RWPE1 (cell line): Measurements from ENCODE around the gene DNAAF5.

Experiments
- CTCF ChIA-PET: fragments of 350-600 bp; sonication (Branson Sonifier 250); formaldehyde crosslinking; extraction: SDS; loops from one replicate; lab custom pipeline; 2021; lab: Yijun Ruan, JAX
- POLR2A ChIA-PET: fragments of 400-600 bp; formaldehyde crosslinking; extraction: SDS; loops from one replicate; lab custom pipeline; 2020; ENCODE audit warnings: antibody characterized with exemption; ENCODE audit not compliant: low non-redundant PET; lab: Yijun Ruan, JAX
- DNase-seq: peaks from one replicate; pipeline ENCODE4 v3.0.0; 2012; ENCODE audit warnings: low spot score
- H3K27ac ChIP-seq: fragments of 450-650 bp; 2 replicates; pipeline ENCODE4 v1.5.1; 2017
- CTCF ChIP-seq: fragments of 450-650 bp; conservative IDR thresholded peaks from 2 replicates; pipeline ENCODE4 v1.5.1; 2017; ENCODE audit warnings: low read depth, mild to moderate bottlenecking

The DNAAF5 gene

GRCh38 chr7:785416-785815 is 58.9 kb downstream of the DNAAF5 start:
- no peak for TF ChIP-seq CTCF
- H3K27ac ChIP-seq = peak overlapping the region; percentile 47
- POLR2A ChIA-PET = no interaction called here
- no peak for DNase-seq
- CTCF ChIA-PET = interaction anchor here (0.6 kb wide), 1 partner anchor 139 kb away, joined by 4 read pairs; no protein-coding TSS in a partner anchor

- POLR2A ChIA-PET = no interaction called here
- CTCF ChIA-PET = interaction anchor here (0.6 to 2.1 kb wide), 14 partner anchors 10 to 315 kb away, joined by 3 to 10 read pairs (median 4); partner anchors contain the start of gene SUN1
- peak; percentile 80 for DNase-seq
Observed at GRCh38 chr7:786472-787255, 60.2 kb downstream of the DNAAF5 start.

GRCh38 chr7:787332-788240 is 61.1 kb downstream of the DNAAF5 start:
- TF ChIP-seq CTCF = no peak
- no peak for DNase-seq
- POLR2A ChIA-PET = no interaction called here
- H3K27ac ChIP-seq = peak overlapping the region; percentile 1
- CTCF ChIA-PET = interaction anchor here (1.3 to 2.1 kb wide), 4 partner anchors 11 to 86 kb away, joined by 3 to 10 read pairs (median 5); no protein-coding TSS in a partner anchor

More at GRCh38 chr7:786472-787255, 60.2 kb downstream of the DNAAF5 start:
- peak overlapping the region; percentile 36; the same call in 1 of the 2 replicates for H3K27ac ChIP-seq
- TF ChIP-seq CTCF = peak; percentile 94

GRCh38 chr7:791519-791918 is 65.0 kb downstream of the DNAAF5 start:
- 0 out of 2 replicates have a peak overlapping the region, but pooled peaks have one; percentile 6 for H3K27ac ChIP-seq
- ChIA-PET POLR2A (no interaction called here), CTCF (interaction anchor here (0.6 to 0.8 kb wide), 3 partner anchors 82 to 352 kb away, joined by 3 read pairs; no protein-coding TSS in a partner anchor)
- TF ChIP-seq CTCF = no peak
- DNase-seq = no peak

GRCh38 chr7:794207-794606 is 67.7 kb downstream of the DNAAF5 start:
- no peak for DNase-seq
- ChIA-PET CTCF (no interaction called here), POLR2A (interaction anchor here (0.6 kb wide), 1 partner anchor 38 kb away, joined by 3 read pairs; the partner anchor contains the start of gene SUN1)
- no peak for TF ChIP-seq CTCF
- peak overlapping the region; percentile 17 for H3K27ac ChIP-seq
